SK-N-DZ (cell line): Measurements from ENCODE around the gene EPB41L2. TPM values are rescaled to one million over a fixed set of nuclear protein-coding genes. Genes with fewer than 3 reads are reported as not detected.
"Not testable (repeated sequence)": the region's sequence is repeated elsewhere in the genome, so short reads cannot be mapped to it uniquely, and the experiment has no call there.

Source experiments
- DNase-seq: peaks from one replicate; pipeline ENCODE4 v3.0.0-alpha.2; 2015; ENCODE audit warnings: low spot score
- polyA plus RNA-seq, 2 experiments: library from polyadenylated mRNA; depleted of rRNA; stranded (reverse); fragments of >200 nt; gene quantifications; 2 replicates each; pipeline ENCODE4 v1.2.3, GENCODE V29; 2014

The EPB41L2 gene
- polyA plus RNA-seq (2014; cell fraction: cytosol; rRNA removed) = 13.6 and 15.4 TPM in 2 replicates
- 45.1 and 84.9 TPM in 2 replicates for polyA plus RNA-seq (2014; cell fraction: nucleus; rRNA removed)

GRCh38 chr6:131063028-131063763 is at the start of gene EPB41L2:
Gene EPB41L2 (minus strand): TSS chr6:131063245. CDS start chr6:130956485, 106,760 bp downstream.
- DNase-seq = peak; percentile 88

GRCh38 chr6:131112249-131112648 is 49.2 kb upstream of the EPB41L2 start:
- no peak for DNase-seq

DNA sequence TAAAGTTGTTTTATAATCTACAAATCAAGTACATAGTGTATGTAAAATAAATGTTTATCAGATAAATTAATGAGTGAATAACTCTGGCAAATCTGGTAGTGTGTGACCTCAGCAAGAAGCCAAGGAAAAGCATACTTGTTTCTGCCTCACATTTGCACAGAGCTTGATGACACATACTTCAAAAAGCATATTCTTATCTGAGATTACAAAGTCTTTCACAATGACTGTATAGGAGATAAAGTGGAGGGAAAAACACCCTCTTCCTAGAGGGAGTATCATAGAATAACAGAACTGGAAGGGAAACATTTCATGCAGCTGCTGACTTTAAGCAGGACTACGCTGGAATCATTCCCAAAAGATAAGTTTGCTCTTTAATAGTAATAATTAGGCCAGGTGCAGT is 44.1 kb upstream of the EPB41L2 start:
- DNase-seq = no peak

DNA sequence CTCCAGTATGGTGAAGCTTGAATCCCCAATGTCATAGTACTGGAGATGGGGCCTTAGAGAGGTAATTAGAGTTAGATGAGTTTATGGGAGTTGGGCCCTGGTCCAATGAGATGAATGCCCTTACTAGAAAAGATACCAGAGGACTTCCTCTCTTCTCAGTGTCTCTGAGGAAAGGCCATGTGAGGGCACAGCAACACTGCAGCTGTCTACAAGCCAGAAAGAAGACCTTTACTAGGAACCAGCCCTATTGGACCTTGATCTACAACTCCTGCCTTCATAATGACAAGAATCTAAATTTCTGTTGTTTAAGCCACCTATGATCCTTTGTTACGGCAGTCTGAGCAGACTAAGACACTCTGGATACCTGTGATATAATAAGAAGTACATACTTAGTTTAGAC is 40.9 kb upstream of the EPB41L2 start:
- no peak for DNase-seq

- no peak for DNase-seq
These were observed 40.3 kb upstream of the EPB41L2 start for GRCh38 chr6:131103296-131103695.

DNA sequence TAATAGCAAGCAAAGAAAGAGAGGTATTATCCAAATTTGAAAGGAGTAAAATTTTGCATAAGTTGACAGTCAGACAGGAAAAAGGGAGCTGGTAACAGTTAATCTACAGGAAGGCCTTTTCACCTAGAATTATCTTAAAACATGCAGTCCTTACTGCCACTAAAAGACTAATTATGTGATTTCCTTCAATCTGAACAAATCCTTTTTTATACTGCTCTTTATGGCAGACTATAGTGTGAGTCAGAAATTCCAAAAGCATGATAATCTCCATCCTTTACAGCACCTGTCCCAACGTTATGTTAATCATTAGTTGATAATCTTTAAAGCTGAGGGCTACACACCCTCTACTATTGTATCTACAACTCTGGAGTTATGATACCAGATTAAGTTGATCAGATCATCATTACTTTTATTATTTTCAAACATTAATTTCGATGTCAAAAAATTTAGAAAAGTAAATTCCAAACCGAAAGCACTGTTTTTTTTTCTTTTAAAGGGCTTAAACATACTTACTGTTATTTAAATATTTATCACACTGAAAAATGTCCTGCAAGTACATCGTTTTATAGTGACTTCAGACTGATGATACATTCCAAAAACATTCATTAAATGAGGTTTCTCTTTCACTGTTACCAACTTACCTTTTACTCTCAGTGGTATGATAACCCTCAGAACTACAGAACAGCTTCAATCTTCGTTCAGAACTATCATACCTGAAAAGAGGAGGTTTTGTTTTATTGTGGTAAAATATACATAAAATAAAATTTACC is 39.1 kb upstream of the EPB41L2 start:
- no peak for DNase-seq

GRCh38 chr6:131096786-131097185 is 33.7 kb upstream of the EPB41L2 start:
- no peak for DNase-seq

- DNase-seq = no peak
These were observed 30.3 kb upstream of the EPB41L2 start for GRCh38 chr6:131093334-131093733.

DNA sequence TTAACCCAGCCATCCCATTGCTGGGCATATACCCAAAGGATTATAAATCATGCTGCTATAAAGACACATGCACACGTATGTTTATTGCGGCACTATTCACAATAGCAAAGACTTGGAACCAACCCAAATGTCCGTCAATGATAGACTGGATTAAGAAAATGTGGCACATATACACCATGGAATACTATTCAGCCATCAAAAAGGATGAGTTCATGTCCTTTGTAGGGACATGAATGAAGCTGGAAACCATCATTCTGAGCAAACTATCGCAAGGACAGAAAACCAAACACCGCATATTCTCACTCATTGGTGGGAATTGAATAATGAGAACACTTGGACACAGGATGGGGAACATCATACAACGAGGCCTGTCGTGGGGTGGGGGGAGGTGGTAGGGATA is 28.9 kb upstream of the EPB41L2 start:
- not testable (repeated sequence) for DNase-seq

GRCh38 chr6:131090339-131090738 is 27.3 kb upstream of the EPB41L2 start:
- DNase-seq = not testable (repeated sequence)

- peak; percentile 12 for DNase-seq
These were observed 21.9 kb upstream of the EPB41L2 start for GRCh38 chr6:131084982-131085381.

- DNase-seq = no peak
These were observed 20.6 kb upstream of the EPB41L2 start for GRCh38 chr6:131083687-131084086.

DNA sequence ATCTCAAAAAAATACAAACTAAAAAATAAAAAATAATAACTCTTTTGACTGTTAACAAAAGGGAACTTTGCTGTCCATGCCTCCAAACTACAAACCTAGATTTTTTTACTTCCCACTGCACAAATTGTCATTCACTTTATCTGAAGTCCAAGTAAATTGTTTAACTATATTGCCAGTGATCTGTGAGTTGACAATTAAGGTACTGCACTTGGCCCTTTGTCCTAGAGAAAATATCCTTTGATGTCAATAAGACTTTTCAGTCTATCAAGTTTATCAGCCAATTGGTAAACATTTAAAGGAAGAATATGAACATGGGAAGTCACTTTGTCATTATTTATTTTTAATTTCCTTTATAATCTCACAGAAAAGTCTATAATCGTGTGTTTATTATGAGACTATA is 19.3 kb upstream of the EPB41L2 start:
- no peak for DNase-seq

DNA sequence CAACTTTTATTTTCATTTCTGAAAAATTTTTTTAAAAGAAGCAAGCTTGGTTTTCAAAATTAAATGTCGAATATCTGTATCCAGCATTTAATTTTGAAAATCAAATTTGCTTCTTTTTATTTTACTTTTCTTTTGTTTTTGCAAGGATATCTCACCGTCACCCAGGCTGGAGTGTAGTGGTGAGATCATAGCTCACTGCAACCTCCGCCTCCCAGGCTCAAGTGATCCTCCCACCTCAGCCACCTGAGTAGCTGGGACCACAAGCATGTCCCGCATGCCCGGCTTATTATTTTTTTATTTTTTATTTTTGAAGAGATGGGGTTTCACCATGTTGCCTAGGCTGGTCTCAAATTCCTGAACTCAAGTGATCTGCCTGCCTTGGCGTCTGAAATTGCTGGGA is 17.0 kb upstream of the EPB41L2 start:
- DNase-seq = no peak

- DNase-seq = no peak
These were observed 10.5 kb upstream of the EPB41L2 start for GRCh38 chr6:131073577-131073976.

DNA sequence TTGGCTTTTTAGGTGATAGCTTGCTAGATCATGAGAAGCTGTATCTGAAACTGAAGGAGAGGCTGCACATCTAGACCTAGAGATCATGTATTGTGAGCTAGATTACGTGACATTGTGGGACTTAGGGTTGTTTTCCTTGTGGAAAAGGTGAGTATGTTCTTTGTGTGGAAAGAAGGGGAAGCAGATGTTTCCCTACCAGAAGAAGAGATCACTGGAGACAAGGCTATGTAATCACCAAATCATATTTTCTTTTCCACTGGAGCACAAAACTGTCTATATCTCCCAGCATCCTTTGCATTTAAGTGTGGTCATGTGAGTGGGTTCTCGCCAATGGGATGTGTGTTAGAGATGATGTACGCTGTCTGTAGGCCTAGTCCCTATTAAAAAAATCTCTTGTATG is 7.0 kb upstream of the EPB41L2 start:
- no peak for DNase-seq

DNA sequence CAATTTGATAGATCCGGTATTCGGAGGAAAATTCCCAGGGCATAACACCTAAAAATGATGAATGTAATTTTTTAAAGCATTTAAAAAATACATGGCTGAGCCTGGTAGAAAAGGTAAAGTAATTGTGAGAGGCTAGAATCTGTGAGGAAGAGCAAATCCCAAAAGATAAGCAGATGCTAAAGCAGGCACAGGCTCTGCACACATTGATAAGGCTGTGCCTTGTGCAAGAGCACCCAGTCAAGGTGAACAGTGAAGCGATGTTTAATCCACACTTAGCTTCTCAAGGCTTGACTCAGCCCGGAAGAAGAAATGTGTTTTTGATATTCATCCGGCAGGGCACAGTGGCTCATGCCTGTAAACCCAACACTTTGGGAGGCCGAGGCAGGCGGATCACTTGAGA is 5.1 kb upstream of the EPB41L2 start:
- no peak for DNase-seq

DNA sequence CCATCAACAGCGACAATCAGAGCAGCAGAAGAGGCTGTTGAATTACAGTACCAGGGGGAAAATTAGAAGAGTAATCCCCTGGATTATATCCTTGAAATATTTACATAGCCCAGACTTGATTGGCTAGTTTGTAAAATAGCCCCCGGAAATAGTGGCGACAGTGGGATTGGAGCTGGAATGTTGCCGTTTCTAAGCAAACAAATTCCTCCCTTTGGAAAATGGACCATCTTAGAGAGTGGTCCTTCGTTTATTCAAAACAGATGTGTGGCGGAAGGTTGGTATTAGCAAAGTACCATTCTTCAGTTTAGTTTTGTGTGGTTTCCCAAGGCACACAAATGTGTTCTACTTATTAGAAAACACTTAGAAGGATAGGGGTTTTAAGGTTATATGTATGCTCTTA is 4.5 kb upstream of the EPB41L2 start:
- no peak for DNase-seq

DNA sequence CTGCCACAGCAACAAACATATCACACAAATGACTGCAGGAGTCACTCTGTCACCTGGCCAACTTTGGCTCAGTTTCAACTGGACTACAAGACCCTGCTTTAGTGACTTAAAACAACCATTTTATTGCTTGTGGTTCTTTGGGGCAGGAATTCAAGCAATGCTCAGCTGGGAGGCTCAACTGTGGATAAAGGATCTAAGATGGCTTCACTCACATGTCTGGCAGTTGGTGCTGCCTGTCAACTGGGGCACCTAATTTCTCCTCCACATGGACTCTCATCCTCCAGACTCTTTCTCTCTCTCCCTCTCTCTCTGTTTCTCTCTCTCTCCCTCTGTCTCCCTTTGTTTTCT is 2.8 kb upstream of the EPB41L2 start:
- no peak for DNase-seq

DNA sequence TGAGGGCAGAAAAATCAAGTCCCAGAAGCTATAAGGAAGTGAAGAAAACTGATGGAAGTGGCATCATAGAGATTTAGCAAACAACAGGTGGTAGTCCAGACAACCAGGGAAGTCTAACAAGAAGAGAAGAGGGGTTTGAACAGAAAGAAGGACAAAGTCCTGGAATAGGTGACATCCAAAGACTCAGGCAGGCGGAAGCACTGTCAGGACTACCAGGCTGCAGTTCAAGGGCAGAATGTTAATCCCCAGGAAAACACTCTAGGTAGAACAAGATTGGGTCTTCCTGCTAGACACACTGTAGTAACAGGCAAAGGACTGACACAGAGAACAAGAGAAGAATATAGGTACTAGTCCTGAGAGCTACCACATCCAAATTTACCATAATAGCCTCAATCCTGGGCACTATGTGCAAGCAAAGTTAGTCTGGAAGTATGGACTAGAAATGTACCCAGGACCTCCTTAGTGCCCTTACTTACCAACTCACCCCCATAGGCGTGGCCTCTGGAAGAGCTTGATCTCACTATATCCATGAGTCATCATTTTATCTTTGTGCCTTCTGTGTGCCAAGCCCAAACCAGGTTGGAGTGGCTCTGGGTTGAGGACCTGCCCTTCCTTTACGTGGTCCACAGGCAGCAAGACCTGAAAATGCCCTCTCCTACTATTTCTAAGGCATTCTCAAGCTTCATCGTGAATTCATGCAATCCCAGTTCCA is 2.2 kb upstream of the EPB41L2 start:
- no peak for DNase-seq

DNA sequence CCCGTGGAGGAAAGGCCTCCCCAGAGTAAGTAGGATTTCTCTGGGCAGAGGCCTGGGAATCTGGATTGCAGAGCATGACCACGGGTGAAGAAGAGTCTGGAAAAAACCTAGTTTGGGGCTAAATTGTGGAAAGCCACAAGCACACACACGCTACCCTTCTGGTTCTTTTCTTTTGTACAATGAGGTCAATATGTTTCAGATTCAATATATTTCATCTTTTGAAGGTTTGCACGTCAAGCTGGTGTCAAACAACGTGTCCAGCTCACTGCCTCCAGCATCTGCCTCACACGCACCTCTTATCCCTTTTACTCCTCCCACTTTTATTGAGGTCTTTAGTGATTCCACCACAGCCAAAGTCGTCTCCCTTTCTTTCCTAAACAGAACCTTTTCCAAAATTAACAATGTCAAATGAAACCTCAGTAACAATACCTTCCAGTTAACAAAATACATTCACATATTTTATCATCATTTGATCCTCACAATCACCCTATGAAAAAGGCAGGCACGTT is 773 bp upstream of the EPB41L2 start:
- no peak for DNase-seq
